ENCODE measurements around the gene EID3. TPM values are rescaled to one million over a fixed set of nuclear protein-coding genes. Genes with fewer than 3 reads are reported as not detected.

EID3 gene
- total RNA-seq, 1 experiment from 2014 or later, result 3.2 TPM

DNA sequence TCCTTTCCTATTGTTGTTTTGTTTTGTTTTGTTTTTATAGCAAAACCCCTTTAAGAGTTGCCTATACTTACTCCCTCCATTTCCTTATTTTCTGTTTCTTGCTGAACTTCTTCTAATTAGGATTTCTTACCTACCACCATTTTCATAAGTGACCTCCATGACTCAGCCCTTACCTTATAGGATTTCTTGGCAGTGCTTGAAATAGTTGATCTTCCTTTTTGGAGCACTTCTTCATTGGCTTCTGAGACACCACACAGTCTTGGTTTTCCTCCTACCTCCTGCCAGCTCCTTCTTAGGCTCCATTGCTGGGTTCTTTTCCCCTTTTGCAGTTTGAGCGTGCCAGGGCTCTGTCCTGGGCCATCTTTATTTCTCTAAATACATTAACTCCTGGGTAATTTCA is 23.4 kb upstream of the EID3 start:
- H3K27me3 Mint-ChIP-seq (ENCODE audit: low read depth), result no peaks in the 10 kb centered on the region; the same call in 1 of the 2 replicates
- H3K27ac Mint-ChIP-seq, result no peak overlapping the region
- CTCF ChIA-PET, result no interaction called here
- H3K9me3 Mint-ChIP-seq, result peaks cover 7% of the 10 kb centered on the region; the same call in 1 of the 2 replicates
- no peaks in the 10 kb centered on the region for H3K36me3 Mint-ChIP-seq
- no peak for TF ChIP-seq NR1H2 (CRISPR knock-in tag; IDR thresholded peaks at IDR 0.05)
- TF ChIP-seq TCF7 (CRISPR knock-in tag; IDR thresholded peaks at IDR 0.05; ENCODE audit: low read depth), result no peak
- no peak for TF ChIP-seq SMAD4 (CRISPR knock-in tag; IDR thresholded peaks at IDR 0.05)
- TF ChIP-seq, protein P1, sequence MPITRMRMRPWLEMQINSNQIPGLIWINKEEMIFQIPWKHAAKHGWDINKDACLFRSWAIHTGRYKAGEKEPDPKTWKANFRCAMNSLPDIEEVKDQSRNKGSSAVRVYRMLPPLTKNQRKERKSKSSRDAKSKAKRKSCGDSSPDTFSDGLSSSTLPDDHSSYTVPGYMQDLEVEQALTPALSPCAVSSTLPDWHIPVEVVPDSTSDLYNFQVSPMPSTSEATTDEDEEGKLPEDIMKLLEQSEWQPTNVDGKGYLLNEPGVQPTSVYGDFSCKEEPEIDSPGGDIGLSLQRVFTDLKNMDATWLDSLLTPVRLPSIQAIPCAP (CRISPR knock-in tag; IDR thresholded peaks at IDR 0.05), result no peak
- TF ChIP-seq NFYB (CRISPR knock-in tag; conservative IDR thresholded peaks at IDR 0.05; ENCODE audit: low read depth), result no peak
- TF ChIP-seq MXD4 (CRISPR knock-in tag; IDR thresholded peaks at IDR 0.05; ENCODE audit: borderline replicate concordance), result no peak
- no peak for TF ChIP-seq ATF1 (CRISPR knock-in tag; IDR thresholded peaks at IDR 0.05)
- TF ChIP-seq, protein P2, sequence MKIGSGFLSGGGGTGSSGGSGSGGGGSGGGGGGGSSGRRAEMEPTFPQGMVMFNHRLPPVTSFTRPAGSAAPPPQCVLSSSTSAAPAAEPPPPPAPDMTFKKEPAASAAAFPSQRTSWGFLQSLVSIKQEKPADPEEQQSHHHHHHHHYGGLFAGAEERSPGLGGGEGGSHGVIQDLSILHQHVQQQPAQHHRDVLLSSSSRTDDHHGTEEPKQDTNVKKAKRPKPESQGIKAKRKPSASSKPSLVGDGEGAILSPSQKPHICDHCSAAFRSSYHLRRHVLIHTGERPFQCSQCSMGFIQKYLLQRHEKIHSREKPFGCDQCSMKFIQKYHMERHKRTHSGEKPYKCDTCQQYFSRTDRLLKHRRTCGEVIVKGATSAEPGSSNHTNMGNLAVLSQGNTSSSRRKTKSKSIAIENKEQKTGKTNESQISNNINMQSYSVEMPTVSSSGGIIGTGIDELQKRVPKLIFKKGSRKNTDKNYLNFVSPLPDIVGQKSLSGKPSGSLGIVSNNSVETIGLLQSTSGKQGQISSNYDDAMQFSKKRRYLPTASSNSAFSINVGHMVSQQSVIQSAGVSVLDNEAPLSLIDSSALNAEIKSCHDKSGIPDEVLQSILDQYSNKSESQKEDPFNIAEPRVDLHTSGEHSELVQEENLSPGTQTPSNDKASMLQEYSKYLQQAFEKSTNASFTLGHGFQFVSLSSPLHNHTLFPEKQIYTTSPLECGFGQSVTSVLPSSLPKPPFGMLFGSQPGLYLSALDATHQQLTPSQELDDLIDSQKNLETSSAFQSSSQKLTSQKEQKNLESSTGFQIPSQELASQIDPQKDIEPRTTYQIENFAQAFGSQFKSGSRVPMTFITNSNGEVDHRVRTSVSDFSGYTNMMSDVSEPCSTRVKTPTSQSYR (CRISPR knock-in tag; IDR thresholded peaks at IDR 0.05), result no peak
- no peak for TF ChIP-seq GRHL2 (CRISPR knock-in tag; IDR thresholded peaks at IDR 0.05; ENCODE audit: insufficient replicate concordance, severe bottlenecking)
- no peak for TF ChIP-seq ESRRA (CRISPR knock-in tag; IDR thresholded peaks at IDR 0.05; ENCODE audit: borderline replicate concordance)
- no peak for TF ChIP-seq SMAD3 (CRISPR knock-in tag; IDR thresholded peaks at IDR 0.05; ENCODE audit: borderline replicate concordance)
- no peak for TF ChIP-seq TEAD1 (CRISPR knock-in tag; IDR thresholded peaks at IDR 0.05)
- no peak for TF ChIP-seq ZNF423 (CRISPR knock-in tag; IDR thresholded peaks at IDR 0.05)
- TF ChIP-seq, protein P3, sequence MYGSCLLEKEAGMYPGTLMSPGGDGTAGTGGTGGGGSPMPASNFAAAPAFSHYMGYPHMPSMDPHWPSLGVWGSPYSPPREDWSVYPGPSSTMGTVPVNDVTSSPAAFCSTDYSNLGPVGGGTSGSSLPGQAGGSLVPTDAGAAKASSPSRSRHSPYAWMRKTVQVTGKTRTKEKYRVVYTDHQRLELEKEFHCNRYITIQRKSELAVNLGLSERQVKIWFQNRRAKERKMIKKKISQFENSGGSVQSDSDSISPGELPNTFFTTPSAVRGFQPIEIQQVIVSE (CRISPR knock-in tag; IDR thresholded peaks at IDR 0.05; ENCODE audit: borderline replicate concordance), result no peak
- TF ChIP-seq JUN (CRISPR knock-in tag; IDR thresholded peaks at IDR 0.05), result no peak
- no peak for TF ChIP-seq TEAD4 (CRISPR knock-in tag; IDR thresholded peaks at IDR 0.05)
- TF ChIP-seq NFE2L1 (CRISPR knock-in tag; IDR thresholded peaks at IDR 0.05), result no peak
- no peak for TF ChIP-seq EMX1 (CRISPR knock-in tag; IDR thresholded peaks at IDR 0.05)
- no peak for TF ChIP-seq MYBL2 (CRISPR knock-in tag; IDR thresholded peaks at IDR 0.05)
- no peak for TF ChIP-seq ELF4 (CRISPR knock-in tag; IDR thresholded peaks at IDR 0.05; ENCODE audit: low read depth)
- peaks cover 4% of the 10 kb centered on the region for H3K4me1 Mint-ChIP-seq
- POLR2A ChIA-PET, result no interaction called here
- H3K4me3 Mint-ChIP-seq, result no peak overlapping the region
- ATAC-seq, result no peak
- DNase-seq (ENCODE audit: low spot score), result no peak

DNA sequence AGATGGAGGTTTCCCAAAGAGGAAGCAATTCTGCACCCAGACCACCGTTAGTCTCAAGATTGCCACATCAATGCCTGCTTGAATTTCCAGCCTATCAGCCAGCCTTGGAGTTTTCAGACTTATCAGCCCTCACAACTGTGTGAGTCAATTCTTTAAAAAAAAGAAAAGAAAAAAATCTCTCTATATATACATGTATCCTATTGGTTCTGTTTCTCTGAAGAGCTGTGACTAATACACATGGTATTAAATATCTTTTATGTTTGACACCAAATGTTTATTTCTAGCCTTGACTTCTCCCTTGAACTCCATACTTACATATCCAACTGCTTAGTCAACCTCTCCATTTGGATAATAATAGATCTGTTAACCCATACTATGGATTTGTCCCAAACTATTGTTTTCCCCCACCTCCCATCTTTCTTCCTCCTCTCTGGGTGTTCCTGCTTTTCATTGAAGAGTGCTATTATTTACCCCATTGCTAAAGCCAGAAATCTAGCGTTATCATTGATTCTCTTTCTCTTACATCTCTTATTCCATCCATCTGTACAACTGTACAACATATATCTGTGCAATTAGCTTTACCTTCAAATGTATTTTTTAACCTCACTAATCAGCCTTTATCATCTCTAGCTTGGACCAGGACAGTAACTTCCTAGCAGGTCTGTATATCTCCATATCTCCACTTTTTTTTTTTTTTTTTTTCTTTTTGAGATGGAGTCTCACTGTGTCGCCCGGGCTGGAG is 22.7 kb upstream of the EID3 start:
- Mint-ChIP-seq H3K27me3 (ENCODE audit: low read depth) (no peaks in the 10 kb centered on the region; the same call in 1 of the 2 replicates), H3K27ac (no peak overlapping the region), H3K9me3 (peaks cover 7% of the 10 kb centered on the region; the same call in 1 of the 2 replicates), H3K4me1 (peaks cover 9% of the 10 kb centered on the region), H3K36me3 (no peaks in the 10 kb centered on the region), H3K4me3 (no peak overlapping the region)
- ChIA-PET CTCF (no interaction called here), POLR2A (no interaction called here)
- ATAC-seq (no peak), DNase-seq (ENCODE audit: low spot score) (no peak)
- TF ChIP-seq, protein P4, sequence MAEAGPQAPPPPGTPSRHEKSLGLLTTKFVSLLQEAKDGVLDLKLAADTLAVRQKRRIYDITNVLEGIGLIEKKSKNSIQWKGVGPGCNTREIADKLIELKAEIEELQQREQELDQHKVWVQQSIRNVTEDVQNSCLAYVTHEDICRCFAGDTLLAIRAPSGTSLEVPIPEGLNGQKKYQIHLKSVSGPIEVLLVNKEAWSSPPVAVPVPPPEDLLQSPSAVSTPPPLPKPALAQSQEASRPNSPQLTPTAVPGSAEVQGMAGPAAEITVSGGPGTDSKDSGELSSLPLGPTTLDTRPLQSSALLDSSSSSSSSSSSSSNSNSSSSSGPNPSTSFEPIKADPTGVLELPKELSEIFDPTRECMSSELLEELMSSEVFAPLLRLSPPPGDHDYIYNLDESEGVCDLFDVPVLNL (CRISPR knock-in tag; IDR thresholded peaks at IDR 0.05; ENCODE audit: borderline replicate concordance, low read depth), result no peak
- TF ChIP-seq FOXK1 (CRISPR knock-in tag; IDR thresholded peaks at IDR 0.05) (no peak), ZNF263 (CRISPR knock-in tag; IDR thresholded peaks at IDR 0.05; ENCODE audit: low read depth) (no peak), ZNF317 (CRISPR knock-in tag; IDR thresholded peaks at IDR 0.05; ENCODE audit: borderline replicate concordance, low read depth) (no peak), IRF2 (CRISPR knock-in tag; IDR thresholded peaks at IDR 0.05; ENCODE audit: borderline replicate concordance, low read depth) (no peak), HMGA2 (CRISPR knock-in tag; IDR thresholded peaks at IDR 0.05) (no peak)
- TF ChIP-seq, protein P5, sequence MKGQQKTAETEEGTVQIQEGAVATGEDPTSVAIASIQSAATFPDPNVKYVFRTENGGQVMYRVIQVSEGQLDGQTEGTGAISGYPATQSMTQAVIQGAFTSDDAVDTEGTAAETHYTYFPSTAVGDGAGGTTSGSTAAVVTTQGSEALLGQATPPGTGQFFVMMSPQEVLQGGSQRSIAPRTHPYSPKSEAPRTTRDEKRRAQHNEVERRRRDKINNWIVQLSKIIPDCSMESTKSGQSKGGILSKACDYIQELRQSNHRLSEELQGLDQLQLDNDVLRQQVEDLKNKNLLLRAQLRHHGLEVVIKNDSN (CRISPR knock-in tag; IDR thresholded peaks at IDR 0.05), result no peak
- TF ChIP-seq, protein P1 (CRISPR knock-in tag; IDR thresholded peaks at IDR 0.05), result no peak
- TF ChIP-seq, protein P6, sequence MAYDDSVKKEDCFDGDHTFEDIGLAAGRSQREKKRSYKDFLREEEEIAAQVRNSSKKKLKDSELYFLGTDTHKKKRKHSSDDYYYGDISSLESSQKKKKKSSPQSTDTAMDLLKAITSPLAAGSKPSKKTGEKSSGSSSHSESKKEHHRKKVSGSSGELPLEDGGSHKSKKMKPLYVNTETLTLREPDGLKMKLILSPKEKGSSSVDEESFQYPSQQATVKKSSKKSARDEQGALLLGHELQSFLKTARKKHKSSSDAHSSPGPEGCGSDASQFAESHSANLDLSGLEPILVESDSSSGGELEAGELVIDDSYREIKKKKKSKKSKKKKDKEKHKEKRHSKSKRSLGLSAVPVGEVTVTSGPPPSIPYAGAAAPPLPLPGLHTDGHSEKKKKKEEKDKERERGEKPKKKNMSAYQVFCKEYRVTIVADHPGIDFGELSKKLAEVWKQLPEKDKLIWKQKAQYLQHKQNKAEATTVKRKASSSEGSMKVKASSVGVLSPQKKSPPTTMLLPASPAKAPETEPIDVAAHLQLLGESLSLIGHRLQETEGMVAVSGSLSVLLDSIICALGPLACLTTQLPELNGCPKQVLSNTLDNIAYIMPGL (CRISPR knock-in tag; IDR thresholded peaks at IDR 0.05), result no peak

Measured in WTC11 (cell line).